HG03457 (cell line): ENCODE measurements around the gene MCM9.
A peak's percentile ranks its signal among the peaks of the same experiment; 100 is the strongest.

Experiments used
- ATAC-seq: cut with Tn5 transposase; IDR thresholded peaks from one replicate; pipeline ENCODE4 v1.9.1; 2021; ENCODE audit warnings: moderate number of reproducible peaks; ENCODE audit not compliant: unreplicated experiment

MCM9 gene

GRCh38 chr6:118894425-118895260 is 40.3 kb downstream of the MCM9 start:
- ATAC-seq: peak; percentile 30

DNA sequence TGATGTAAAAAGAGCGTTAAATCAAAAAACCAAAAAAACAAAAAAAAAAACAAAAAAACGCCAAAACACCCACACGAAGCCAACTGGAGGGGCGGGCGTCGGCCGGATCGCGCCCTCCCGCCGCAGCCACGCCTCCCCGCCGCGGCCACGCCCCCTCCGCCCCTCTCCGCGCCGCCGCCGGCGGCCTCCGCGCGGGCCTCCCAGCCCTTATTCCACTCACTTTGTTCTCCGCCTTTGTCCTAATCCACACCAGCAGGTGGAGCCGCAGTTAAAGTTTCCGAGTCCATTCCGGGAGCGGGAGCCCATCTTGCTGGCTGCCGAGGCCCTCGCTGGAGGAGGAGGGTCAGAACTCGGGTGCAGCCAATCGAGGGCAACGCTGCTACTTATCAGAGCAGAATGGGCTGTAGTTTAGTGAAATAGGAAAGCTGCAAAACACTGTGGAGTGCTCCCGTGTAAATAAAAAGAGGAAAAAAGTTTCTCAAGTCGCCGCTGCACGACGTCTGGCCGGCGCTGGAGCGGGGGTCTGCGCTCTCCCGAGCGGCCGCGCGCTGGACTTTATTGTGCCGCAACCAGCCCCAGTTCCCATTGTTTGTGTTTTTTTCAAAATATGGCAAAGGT is 41.0 kb downstream of the MCM9 start, which contains the start of gene ASF1A:
Gene ASF1A (plus strand): TSS at position 346 of the 618 bp plus-strand sequence. CDS start 262 bp downstream, at position 608.
- ATAC-seq: peak; percentile 75

DNA sequence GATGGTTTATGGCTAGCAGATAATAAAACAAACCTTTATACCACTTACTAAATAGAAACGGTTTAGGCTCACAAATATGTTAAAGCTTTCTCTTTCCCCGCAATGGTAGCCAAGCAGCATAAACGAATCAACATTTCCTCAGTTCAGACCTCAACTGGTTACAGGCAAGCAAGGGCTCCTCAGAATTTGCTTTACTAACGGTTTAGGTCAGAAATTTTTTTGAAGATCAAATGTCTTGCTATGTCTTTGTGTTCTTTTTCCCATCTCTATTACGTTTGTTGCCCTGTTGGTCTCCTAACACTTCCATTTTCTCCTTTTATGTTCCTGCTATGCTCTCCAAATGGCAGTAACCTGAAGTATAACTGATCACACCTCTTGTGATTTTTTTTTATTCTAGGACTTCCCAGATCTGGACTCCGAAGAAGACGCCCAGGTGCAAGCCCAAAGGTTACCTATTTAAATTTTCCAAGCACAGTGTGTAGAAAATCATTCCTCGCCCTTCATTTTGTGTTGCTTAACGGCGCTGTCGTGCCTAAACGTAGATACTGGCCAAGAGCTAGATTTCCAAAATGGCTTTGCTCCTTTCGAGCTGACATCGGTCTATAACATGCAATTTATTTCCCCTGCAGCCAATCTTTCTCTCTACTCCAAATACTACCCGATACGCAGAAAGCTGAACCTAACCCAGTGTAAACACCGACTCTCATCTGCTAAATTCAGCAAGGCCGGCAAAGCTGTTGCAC is 41.7 kb downstream of the MCM9 start:
- peak; percentile 6 for ATAC-seq

- ATAC-seq: no peak
Observed at GRCh38 chr6:118892355-118892991, 42.5 kb downstream of the MCM9 start.

DNA sequence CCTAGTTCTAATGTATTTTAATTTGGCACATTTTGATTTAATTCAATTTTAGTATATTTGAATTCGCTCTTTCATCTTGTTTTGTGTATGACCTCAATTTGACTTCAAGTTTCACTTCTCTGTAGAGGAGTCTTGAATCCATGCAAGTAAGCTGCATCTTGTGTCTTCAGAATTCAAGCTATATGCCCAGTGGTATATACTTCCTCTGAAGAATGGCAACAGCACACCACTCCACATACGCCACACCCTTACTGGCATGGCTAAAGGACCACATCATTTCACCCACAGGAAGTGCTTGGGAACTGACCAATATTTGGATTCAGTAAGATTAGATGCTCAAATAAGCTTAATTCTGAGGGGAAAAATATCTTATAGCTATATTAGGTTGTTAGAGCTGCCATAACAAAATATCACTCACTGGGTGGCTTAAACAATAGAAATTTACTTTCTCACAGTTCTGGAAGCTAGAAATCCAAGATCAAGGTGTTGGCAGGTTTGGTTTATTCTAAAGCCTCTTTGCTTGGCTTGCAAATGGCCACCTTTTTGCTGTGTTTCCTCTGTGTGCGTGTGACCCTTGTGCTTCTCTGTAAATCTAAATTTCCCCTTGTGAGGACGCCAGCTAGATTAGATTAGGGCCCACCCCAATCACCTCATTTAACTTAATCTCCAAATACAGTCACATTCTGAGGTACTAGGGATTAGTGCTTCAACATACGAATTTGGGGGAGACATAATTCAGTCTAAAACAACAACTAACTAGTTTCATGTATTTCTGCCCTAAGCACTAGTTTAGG is 43.8 kb downstream of the MCM9 start:
- ATAC-seq: no peak

DNA sequence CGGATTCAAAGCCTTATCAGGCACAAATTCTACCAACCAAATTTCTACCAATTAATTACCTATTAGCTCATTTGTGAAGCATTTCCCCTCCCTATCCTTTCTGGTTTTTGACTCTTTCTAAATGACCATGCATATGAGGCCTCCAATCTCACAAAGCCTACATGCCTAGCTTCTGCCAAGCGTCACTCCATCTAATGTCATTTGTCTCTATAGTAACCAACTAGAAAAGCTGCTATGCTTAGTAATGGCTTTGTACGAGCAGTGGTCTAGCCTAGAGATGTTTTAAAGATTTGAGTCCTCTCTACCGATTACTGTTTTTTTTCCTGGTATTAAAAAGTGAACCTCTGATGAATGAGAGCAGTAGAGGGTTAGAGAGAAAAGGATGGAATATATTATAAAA is 45.8 kb downstream of the MCM9 start:
- no peak for ATAC-seq

DNA sequence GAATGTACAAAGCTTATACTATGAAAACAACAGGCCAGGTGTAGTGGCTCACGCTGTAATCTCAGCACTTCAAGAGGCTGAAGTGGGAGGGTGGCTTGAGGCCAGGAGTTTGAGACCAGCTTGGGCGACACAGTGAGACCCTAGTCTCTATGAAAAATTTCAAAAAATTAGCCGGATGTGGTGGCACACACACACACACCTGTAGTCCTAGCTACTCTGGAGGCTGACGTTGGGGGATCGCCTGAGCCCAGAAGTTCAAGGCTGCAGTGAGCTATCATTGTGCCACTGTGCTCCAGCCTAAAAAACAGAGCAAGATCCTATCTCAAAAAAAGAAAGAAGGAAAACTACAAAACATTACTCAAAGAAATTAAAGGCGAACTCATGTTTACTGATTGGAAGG is 48.3 kb downstream of the MCM9 start:
- ATAC-seq: no peak

GRCh38 chr6:118882314-118882905 is 52.5 kb downstream of the MCM9 start:
- no peak for ATAC-seq

GRCh38 chr6:118881440-118882313 is 53.3 kb downstream of the MCM9 start:
- peak; percentile 58 for ATAC-seq

GRCh38 chr6:118877806-118878205 is 57.2 kb downstream of the MCM9 start:
- no peak for ATAC-seq

GRCh38 chr6:118876814-118877213 is 58.1 kb downstream of the MCM9 start:
- ATAC-seq: no peak

DNA sequence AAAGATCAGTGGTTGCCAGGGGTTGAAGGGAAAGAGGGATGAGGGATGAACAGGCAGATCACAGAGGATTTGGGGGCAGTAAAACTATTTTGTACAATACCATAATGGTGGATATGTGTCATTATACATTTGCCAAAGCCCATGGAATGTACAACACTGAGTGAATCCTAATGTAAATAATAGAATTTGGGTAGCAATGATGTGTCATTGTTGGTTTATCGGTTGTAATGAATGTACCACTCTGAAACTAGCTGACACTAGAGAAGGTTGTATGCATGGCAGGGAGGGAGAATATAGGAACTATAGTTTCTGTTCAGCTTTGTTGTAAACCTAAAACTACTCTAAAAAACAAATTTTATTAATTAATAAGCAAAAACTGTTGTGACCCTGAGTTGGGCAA is 58.8 kb downstream of the MCM9 start:
- ATAC-seq: no peak

DNA sequence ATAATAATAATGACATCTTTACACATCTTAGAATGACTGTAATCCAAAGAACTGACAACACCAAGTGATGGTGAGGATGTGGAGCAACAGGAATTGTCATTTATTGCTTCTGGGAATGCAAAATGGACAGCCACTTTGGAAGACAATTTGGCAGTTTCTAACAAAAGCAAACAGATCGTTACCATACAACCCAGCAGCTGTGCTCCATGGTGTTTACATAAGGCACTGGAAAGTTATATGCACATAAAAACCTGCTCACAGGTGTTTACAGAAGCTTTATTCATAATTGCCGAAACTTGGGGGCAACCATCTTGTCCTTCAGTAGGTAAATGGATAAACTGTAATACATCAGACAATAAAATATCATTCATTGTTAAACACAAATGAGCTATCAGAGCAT is 59.3 kb downstream of the MCM9 start:
- ATAC-seq: no peak

DNA sequence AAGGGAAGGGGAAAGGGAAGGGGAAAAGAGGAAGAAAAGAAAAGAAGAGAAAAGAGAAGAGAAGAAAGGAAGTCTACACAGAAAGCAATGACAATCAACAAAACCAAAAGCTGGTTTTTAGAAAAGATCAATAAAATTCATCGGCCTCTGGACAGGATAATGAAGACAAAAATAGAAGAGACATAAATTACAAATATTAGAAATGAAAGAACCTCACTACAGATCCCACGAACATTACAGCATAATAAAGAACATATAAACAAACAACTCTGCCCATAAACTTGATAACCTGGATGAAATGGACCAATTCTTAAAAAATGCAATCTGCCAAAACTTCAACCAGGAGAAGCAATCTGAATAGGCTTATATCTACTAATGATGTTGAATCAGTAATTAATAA is 61.7 kb downstream of the MCM9 start:
- ATAC-seq: no peak

DNA sequence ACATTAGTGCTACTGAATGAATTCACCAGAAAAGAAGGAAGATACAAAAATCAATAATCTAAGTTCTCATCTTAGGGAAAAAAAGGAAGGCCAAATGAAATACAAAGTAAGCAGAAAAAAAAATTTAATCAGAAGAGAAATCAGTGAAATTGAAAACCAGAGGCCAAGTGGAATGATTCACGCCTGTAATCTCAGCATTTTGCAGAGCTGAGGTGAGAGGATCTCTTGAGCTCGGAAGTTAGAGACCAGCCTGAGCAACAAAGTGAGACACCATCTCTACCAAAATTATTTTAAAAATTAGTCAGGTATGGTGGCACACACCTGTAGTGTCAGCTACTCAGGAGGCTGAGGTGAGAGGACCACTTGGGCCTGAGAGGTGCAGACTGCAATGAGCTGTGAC is 62.2 kb downstream of the MCM9 start:
- ATAC-seq: no peak

DNA sequence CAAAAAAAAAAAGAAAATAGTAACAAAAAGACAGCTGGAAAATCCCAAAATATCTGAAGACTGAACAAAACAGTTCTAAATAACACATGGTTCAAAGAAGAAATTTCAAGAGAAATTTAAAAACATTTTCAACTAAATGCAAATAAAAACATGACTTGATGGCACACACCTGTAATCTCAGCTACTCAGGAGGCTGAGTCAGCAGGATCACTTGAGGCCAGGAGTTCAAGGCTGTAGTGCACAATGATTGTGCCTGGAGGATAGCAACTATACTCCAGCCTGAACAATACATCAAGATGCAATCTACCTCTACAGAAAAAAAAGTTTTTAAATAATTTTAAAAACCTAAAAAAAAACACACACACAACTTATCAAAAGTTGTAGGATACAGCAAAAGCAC is 62.6 kb downstream of the MCM9 start:
- no peak for ATAC-seq

- ATAC-seq: no peak
Observed at GRCh38 chr6:118871331-118871730, 63.6 kb downstream of the MCM9 start.

- no peak for ATAC-seq
Observed at GRCh38 chr6:118869894-118870589, 64.9 kb downstream of the MCM9 start.
